GM23338 (cell line): ENCODE measurements around the gene PITPNC1. TPM values are rescaled to one million over a fixed set of nuclear protein-coding genes. Genes with fewer than 3 reads are reported as not detected.

Experiments used
- ATAC-seq: fragments of 200-7000 bp; cut with Tn5 transposase; 3 replicates; pipeline ENCODE4 v1.9.1; 2020
- DNase-seq: peaks from one replicate; pipeline ENCODE4 v3.0.0-alpha.2; 2015; ENCODE audit warnings: low spot score
- H2AFZ ChIP-seq: fragments of 200-600 bp; sonication (generic); 2 replicates; pipeline ENCODE4 v1.8.0; 2016; ENCODE audit warnings: antibody characterized with exemption, mild to moderate bottlenecking, moderate library complexity
- H3F3A ChIP-seq: fragments of 200-600 bp; sonication (generic); replicated peaks from 2 replicates; pipeline ENCODE4 v1.8.0; 2017; ENCODE audit warnings: antibody characterized with exemption, mixed run types, low read depth
- H3K27ac ChIP-seq: fragments of 200-600 bp; sonication (generic); 2 replicates; pipeline ENCODE4 v1.6.1; 2016; ENCODE audit warnings: low read depth
- H3K27me3 ChIP-seq: fragments of 200-600 bp; sonication (generic); 2 replicates; pipeline ENCODE4 v1.8.0; 2016; ENCODE audit warnings: mild to moderate bottlenecking, mixed run types, moderate library complexity; ENCODE audit not compliant: insufficient read depth
- H3K36me3 ChIP-seq: fragments of 200-600 bp; sonication (generic); 2 replicates; pipeline ENCODE4 v1.8.0; 2016; ENCODE audit warnings: mild to moderate bottlenecking; ENCODE audit not compliant: insufficient read depth
- H3K4me1 ChIP-seq: fragments of 200-600 bp; sonication (generic); 2 replicates; pipeline ENCODE4 v1.8.0; 2016; ENCODE audit warnings: mild to moderate bottlenecking, moderate library complexity; ENCODE audit not compliant: insufficient read depth
- H3K4me2 ChIP-seq: fragments of 200-600 bp; sonication (generic); 2 replicates; pipeline ENCODE4 v1.7.1; 2017; ENCODE audit warnings: mixed run types
- H3K4me3 ChIP-seq: fragments of 200-600 bp; sonication (generic); 2 replicates; pipeline ENCODE4 v1.6.1; 2016; ENCODE audit warnings: mixed run types
- H3K79me2 ChIP-seq: fragments of 200-600 bp; sonication (generic); replicated peaks from 2 replicates; pipeline ENCODE4 v1.8.0; 2017; ENCODE audit warnings: mild to moderate bottlenecking; ENCODE audit not compliant: insufficient read depth
- H3K9me2 ChIP-seq: fragments of 200-600 bp; sonication (generic); 2 replicates; pipeline ENCODE4 v1.8.0; 2017; ENCODE audit not compliant: insufficient read depth
- H4K20me1 ChIP-seq: fragments of 200-600 bp; sonication (generic); replicated peaks from 2 replicates; pipeline ENCODE4 v1.8.0; 2017; ENCODE audit warnings: mild to moderate bottlenecking; ENCODE audit not compliant: insufficient read depth
- H3K27ac Mint-ChIP-seq: 2 replicates; pipeline ENCODE4 v1.8.0; 2020; ENCODE audit warnings: inconsistent platforms, mild to moderate bottlenecking, moderate library complexity, mixed read lengths
- H3K27me3 Mint-ChIP-seq: 3 replicates; pipeline ENCODE4 v1.8.0; 2022; ENCODE audit warnings: low read depth, mild to moderate bottlenecking, moderate library complexity, mixed read lengths, inconsistent platforms; ENCODE audit not compliant: insufficient read depth, poor library complexity
- H3K36me3 Mint-ChIP-seq: 3 replicates; pipeline ENCODE4 v1.8.0; 2021; ENCODE audit warnings: low read depth, mild to moderate bottlenecking, inconsistent platforms, moderate library complexity, mixed read lengths
- H3K4me1 Mint-ChIP-seq: 3 replicates; pipeline ENCODE4 v1.8.0; 2020; ENCODE audit warnings: mild to moderate bottlenecking, inconsistent platforms, mixed read lengths
- H3K4me3 Mint-ChIP-seq: 3 replicates; pipeline ENCODE4 v1.8.0; 2021; ENCODE audit warnings: moderate library complexity, mild to moderate bottlenecking, inconsistent platforms, mixed read lengths
- H3K9me3 Mint-ChIP-seq: 3 replicates; pipeline ENCODE4 v1.8.0; 2020; ENCODE audit warnings: moderate library complexity, mild to moderate bottlenecking, inconsistent platforms, mixed read lengths
- CREB1 ChIP-seq: fragments of 250-450 bp; sonication (Bioruptor Pico); IDR thresholded peaks from 2 replicates; pipeline ENCODE4 v1.5.0; 2020; ENCODE audit warnings: low read depth, mild to moderate bottlenecking, moderate library complexity
- ETS1 ChIP-seq: IDR thresholded peaks from 2 replicates; pipeline ENCODE4 v1.6.1; 2016; ENCODE audit warnings: antibody characterized with exemption
- EZH2 ChIP-seq: fragments of 200-600 bp; sonication (generic); IDR thresholded peaks from one replicate; pipeline ENCODE4 v1.8.0; 2017; ENCODE audit warnings: antibody characterized with exemption, mild to moderate bottlenecking, low read depth; ENCODE audit not compliant: unreplicated experiment
- EZH2phosphoT487 ChIP-seq: fragments of 200-600 bp; sonication (generic); IDR thresholded peaks from one replicate; pipeline ENCODE4 v1.8.1; 2018; ENCODE audit warnings: antibody characterized with exemption; ENCODE audit not compliant: unreplicated experiment
- JUNB ChIP-seq: IDR thresholded peaks from one replicate; pipeline ENCODE4 v1.6.1; 2016; ENCODE audit warnings: antibody characterized with exemption; ENCODE audit not compliant: unreplicated experiment
- NANOG ChIP-seq: IDR thresholded peaks from 2 replicates; pipeline ENCODE4 v1.6.1; 2016; ENCODE audit warnings: antibody characterized with exemption, borderline replicate concordance
- POLR2AphosphoS5 ChIP-seq: IDR thresholded peaks from 2 replicates; pipeline ENCODE4 v1.6.1; 2016; ENCODE audit warnings: antibody characterized with exemption, low read depth
- REST ChIP-seq: IDR thresholded peaks from one replicate; pipeline ENCODE4 v1.6.1; 2018; ENCODE audit warnings: antibody characterized with exemption; ENCODE audit not compliant: unreplicated experiment
- STAT1 ChIP-seq: IDR thresholded peaks from one replicate; pipeline ENCODE4 v1.6.1; 2016; ENCODE audit warnings: antibody characterized with exemption; ENCODE audit not compliant: unreplicated experiment
- ZNF114 ChIP-seq: fragments of 250-450 bp; sonication (Bioruptor Pico); IDR thresholded peaks from 2 replicates; pipeline ENCODE4 v1.5.0; 2020; ENCODE audit warnings: mild to moderate bottlenecking, moderate library complexity
- ZNF331 ChIP-seq: fragments of 250-450 bp; sonication (Bioruptor Pico); IDR thresholded peaks from 2 replicates; pipeline ENCODE4 v1.5.0; 2020; ENCODE audit warnings: low read depth, mild to moderate bottlenecking, moderate library complexity
- ZNF462 ChIP-seq: fragments of 250-450 bp; sonication (Bioruptor Pico); IDR thresholded peaks from 2 replicates; pipeline ENCODE4 v1.5.0; 2020; ENCODE audit warnings: mild to moderate bottlenecking, moderate library complexity
- polyA plus RNA-seq: library from polyadenylated mRNA; unstranded; fragments of >200 nt; fragmentation: Nextera tagmentation; extraction: Ambion mirVana; gene quantifications from 2 replicates; pipeline ENCODE4 v1.2.1, GENCODE V29; 2016
- total RNA-seq: library from RNA; depleted of rRNA; stranded (reverse); fragments of >200 nt; shearing (Covaris generic); gene quantifications from 2 replicates; pipeline ENCODE4 v1.2.3, GENCODE V29; 2014
- TF ChIP-seq, protein P1 (sequence below), 2 experiments: fragments of 200-600 bp in 1 of 2; sonication (generic) in 1 of 2; conservative IDR thresholded peaks; 2 replicates each; pipeline versions ENCODE4 v1.5.1 to v1.6.1; 2016 to 2017; ENCODE audit warnings: antibody characterized with exemption in 2 of 2, low read depth in 2 of 2, mild to moderate bottlenecking in 2 of 2, moderate library complexity in 1 of 2

Gene PITPNC1
- total and polyA plus RNA-seq, 2 experiments from 2014 or later = 23.0 to 32.6 TPM

- no peak for ATAC-seq
- Histone ChIP-seq H2AFZ (no peak overlapping the region), H3K9me2 (peaks cover 4% of the 10 kb centered on the region), H3K79me2 (no peaks in the 10 kb centered on the region), H3K36me3 (no peaks in the 10 kb centered on the region), H3K4me1 (no peaks in the 10 kb centered on the region; the same call in 1 of the 2 replicates), H3K27ac (no peak overlapping the region), H3K27me3 (no peaks in the 10 kb centered on the region), H3K4me2 (no peak overlapping the region), H3K4me3 (no peak overlapping the region), H3F3A (no peaks in the 10 kb centered on the region), H4K20me1 (no peaks in the 10 kb centered on the region)
- TF ChIP-seq EZH2 (no peak), CREB1 (CRISPR knock-in tag) (no peak), NANOG (no peak), JUNB (no peak), REST (no peak), ETS1 (no peak), STAT1 (no peak), ZNF114 (CRISPR knock-in tag) (no peak), ZNF331 (CRISPR knock-in tag) (no peak), EZH2phosphoT487 (no peak), ZNF462 (no peak), POLR2AphosphoS5 (no peak)
- TF ChIP-seq, protein P1, sequence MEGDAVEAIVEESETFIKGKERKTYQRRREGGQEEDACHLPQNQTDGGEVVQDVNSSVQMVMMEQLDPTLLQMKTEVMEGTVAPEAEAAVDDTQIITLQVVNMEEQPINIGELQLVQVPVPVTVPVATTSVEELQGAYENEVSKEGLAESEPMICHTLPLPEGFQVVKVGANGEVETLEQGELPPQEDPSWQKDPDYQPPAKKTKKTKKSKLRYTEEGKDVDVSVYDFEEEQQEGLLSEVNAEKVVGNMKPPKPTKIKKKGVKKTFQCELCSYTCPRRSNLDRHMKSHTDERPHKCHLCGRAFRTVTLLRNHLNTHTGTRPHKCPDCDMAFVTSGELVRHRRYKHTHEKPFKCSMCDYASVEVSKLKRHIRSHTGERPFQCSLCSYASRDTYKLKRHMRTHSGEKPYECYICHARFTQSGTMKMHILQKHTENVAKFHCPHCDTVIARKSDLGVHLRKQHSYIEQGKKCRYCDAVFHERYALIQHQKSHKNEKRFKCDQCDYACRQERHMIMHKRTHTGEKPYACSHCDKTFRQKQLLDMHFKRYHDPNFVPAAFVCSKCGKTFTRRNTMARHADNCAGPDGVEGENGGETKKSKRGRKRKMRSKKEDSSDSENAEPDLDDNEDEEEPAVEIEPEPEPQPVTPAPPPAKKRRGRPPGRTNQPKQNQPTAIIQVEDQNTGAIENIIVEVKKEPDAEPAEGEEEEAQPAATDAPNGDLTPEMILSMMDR (conservative IDR thresholded peaks at IDR 0.05; ENCODE audit: low read depth in 2 of 2) = no peak
- Mint-ChIP-seq H3K9me3 (no peaks in the 10 kb centered on the region; the same call in 2 of the 3 replicates), H3K36me3 (peaks cover 8% of the 10 kb centered on the region), H3K27me3 (no peaks in the 10 kb centered on the region), H3K4me3 (no peak overlapping the region), H3K27ac (no peak overlapping the region), H3K4me1 (peaks cover 5% of the 10 kb centered on the region; the same call in 1 of the 3 replicates)
- DNase-seq = no peak
Observed at GRCh38 chr17:67569015-67569451, 192.0 kb downstream of the PITPNC1 start.
